Prostate gland (tissue), 2 donors: ENCODE measurements around the gene KCNQ5. TPM values are rescaled to one million over a fixed set of nuclear protein-coding genes. Genes with fewer than 3 reads are reported as not detected.

Experiments used
- DNase-seq: peaks from one replicate; pipeline ENCODE4 v3.0.0-alpha.2; 2019; ENCODE audit warnings: low spot score
- H3K27ac ChIP-seq, 2 donors: fragments of 200-600 bp; sonication (generic); 2 replicates each; pipeline ENCODE4 v1.5.1; 2017 to 2019
- H3K27me3 ChIP-seq: fragments of 200-600 bp; sonication (generic); replicated peaks from 2 replicates; pipeline ENCODE4 v1.5.1; 2019; ENCODE audit not compliant: insufficient read depth
- H3K36me3 ChIP-seq, 2 donors: fragments of 200-600 bp; sonication (generic); 1 replicate in 1 of 2; 2 replicates in 1 of 2; pipeline versions ENCODE4 v1.5.1 to v1.8.1; 2017 to 2019
- H3K4me1 ChIP-seq: fragments of 200-600 bp; sonication (generic); replicated peaks from 2 replicates; pipeline ENCODE4 v1.5.1; 2019
- H3K4me3 ChIP-seq, 2 donors: fragments of 200-600 bp; sonication (generic); 2 replicates each; pipeline ENCODE4 v1.5.1; 2017 to 2019
- H3K9me3 ChIP-seq: fragments of 200-600 bp; sonication (generic); 2 replicates; pipeline ENCODE4 v1.5.1; 2017
- POLR2A ChIP-seq: fragments of 450-650 bp; IDR thresholded peaks from one replicate; pipeline ENCODE4 v1.6.1; 2016; ENCODE audit warnings: antibody characterized with exemption, mild to moderate bottlenecking
- POLR2AphosphoS5 ChIP-seq: sonication (generic); formaldehyde crosslinking; IDR thresholded peaks from one replicate; pipeline ENCODE4 v1.6.1; 2017; ENCODE audit warnings: antibody characterized with exemption
- WGBS: methylation state at CpG from one replicate; pipeline ENCODE4 v1.1.5; 2018; 5-methylcytosine and 5-hydroxymethylcytosine counted together
- intact Hi-C: fragments of 100-400 bp; cut with DNase I; formaldehyde crosslinking; loops from one replicate; pipeline ENCODE4 v1.14.2; 2022
- total RNA-seq, 2 donors: library from RNA; depleted of rRNA; stranded (reverse); fragments of >200 nt; gene quantifications; one replicate each; pipeline ENCODE4 v1.1.0, GENCODE V29; 2016
- TF ChIP-seq, protein P1 (sequence below), 4 experiments: fragments of 200-600 bp in 2 of 4; fragments of 450-650 bp in 2 of 4; sonication (generic) in 2 of 4; IDR thresholded peaks; 1 replicate in 3 of 4; 2 replicates in 1 of 4; pipeline ENCODE4 v1.5.1; 2016 to 2019; ENCODE audit warnings: antibody characterized with exemption in 4 of 4, mild to moderate bottlenecking in 2 of 4, moderate library complexity in 2 of 4

The KCNQ5 gene
- total RNA-seq, 2 donors from 2014 or later = 3.6 to 4.1 TPM

DNA sequence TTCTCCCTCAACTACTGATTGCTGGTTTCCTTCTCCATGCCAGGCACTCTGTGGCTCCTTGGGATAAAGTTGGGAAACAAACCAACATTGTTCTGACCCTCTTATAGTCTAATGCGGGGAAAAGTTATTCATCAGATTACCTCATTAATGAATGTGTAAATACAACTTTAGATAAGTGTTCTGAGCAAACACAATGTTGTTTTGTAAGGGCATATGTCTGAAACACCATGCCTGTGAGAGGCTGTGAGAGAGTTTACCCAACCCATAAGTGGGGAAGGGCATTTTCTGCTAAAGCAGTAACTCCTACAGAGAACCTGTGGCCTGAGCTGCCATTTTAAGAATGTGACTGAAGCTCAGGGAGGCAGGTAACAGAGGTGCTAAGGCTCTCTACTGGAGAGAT, 319.9 kb downstream of the KCNQ5 start:
- Histone ChIP-seq H3K36me3 (no peaks in the 10 kb centered on the region), H3K4me3 (no peak overlapping the region), H3K9me3 (no peaks in the 10 kb centered on the region), H3K4me1 (no peaks in the 10 kb centered on the region), H3K27ac (no peak overlapping the region), H3K27me3 (no peaks in the 10 kb centered on the region)
- WGBS = 59% methylated on average over 1 of the region's 1 CpG
- DNase-seq = no peak
- TF ChIP-seq, protein P1, sequence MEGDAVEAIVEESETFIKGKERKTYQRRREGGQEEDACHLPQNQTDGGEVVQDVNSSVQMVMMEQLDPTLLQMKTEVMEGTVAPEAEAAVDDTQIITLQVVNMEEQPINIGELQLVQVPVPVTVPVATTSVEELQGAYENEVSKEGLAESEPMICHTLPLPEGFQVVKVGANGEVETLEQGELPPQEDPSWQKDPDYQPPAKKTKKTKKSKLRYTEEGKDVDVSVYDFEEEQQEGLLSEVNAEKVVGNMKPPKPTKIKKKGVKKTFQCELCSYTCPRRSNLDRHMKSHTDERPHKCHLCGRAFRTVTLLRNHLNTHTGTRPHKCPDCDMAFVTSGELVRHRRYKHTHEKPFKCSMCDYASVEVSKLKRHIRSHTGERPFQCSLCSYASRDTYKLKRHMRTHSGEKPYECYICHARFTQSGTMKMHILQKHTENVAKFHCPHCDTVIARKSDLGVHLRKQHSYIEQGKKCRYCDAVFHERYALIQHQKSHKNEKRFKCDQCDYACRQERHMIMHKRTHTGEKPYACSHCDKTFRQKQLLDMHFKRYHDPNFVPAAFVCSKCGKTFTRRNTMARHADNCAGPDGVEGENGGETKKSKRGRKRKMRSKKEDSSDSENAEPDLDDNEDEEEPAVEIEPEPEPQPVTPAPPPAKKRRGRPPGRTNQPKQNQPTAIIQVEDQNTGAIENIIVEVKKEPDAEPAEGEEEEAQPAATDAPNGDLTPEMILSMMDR (IDR thresholded peaks at IDR 0.05) = no peak
- no peak for TF ChIP-seq POLR2A
- intact Hi-C loops = no loop called here

DNA sequence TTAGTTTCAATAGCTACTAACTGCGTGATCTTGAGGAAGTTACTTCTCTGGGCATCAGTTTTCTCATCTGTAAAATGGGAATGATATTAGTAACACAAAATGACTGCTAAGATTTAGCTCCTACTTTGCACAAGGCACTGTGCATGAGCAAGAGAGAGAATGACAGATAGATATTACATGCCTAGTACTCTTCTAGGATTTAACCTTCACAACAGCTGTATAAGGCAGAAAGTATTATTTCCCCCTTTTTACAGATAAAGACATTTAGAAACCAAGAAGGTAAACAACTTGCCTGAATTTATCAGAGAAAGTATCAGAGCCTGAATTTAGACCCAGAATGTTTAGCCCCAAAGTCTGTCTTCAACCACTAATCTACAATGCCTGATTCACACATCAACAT, 321.8 kb downstream of the KCNQ5 start:
- Histone ChIP-seq H3K9me3 (no peaks in the 10 kb centered on the region), H3K4me1 (no peaks in the 10 kb centered on the region), H3K4me3 (no peak overlapping the region), H3K27me3 (no peaks in the 10 kb centered on the region), H3K27ac (no peak overlapping the region), H3K36me3 (no peaks in the 10 kb centered on the region)
- TF ChIP-seq POLR2AphosphoS5 = no peak
- no peak for TF ChIP-seq POLR2A
- TF ChIP-seq, protein P1 (IDR thresholded peaks at IDR 0.05) = no peak
- intact Hi-C loops = no loop called here
- WGBS = 97% methylated on average over 1 of the region's 1 CpG
- DNase-seq = no peak

DNA sequence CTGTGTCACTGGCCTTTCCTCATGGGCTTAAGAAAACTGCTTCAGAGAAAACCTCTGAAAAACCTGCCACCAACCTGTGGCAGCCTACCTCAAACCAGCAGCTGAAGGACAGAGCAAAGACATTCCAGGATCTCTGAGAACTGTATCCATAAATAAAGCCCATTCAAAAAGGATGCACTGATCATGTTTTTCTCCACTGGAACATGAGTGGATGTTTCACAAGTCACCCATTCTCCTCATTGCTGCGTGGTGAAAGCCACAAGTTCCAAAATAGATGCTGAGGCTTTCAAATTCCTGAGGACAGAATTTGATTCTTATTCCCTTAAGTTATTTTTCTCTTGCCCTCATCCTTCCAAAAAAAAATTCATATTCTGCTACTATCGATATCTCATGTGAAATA, 322.8 kb downstream of the KCNQ5 start:
- H3K27ac ChIP-seq = no peak overlapping the region
- TF ChIP-seq, protein P1 (IDR thresholded peaks at IDR 0.05) = no peak
- TF ChIP-seq POLR2AphosphoS5 (no peak), POLR2A (no peak)
- intact Hi-C loops = no loop called here
- DNase-seq = no peak
- H3K27me3 ChIP-seq = no peaks in the 10 kb centered on the region
- 82% methylated on average over 2 of the region's 2 CpGs for WGBS
- no peaks in the 10 kb centered on the region for H3K4me1 ChIP-seq
- no peak overlapping the region for H3K4me3 ChIP-seq
- no peaks in the 10 kb centered on the region for H3K36me3 ChIP-seq
- no peaks in the 10 kb centered on the region for H3K9me3 ChIP-seq

DNA sequence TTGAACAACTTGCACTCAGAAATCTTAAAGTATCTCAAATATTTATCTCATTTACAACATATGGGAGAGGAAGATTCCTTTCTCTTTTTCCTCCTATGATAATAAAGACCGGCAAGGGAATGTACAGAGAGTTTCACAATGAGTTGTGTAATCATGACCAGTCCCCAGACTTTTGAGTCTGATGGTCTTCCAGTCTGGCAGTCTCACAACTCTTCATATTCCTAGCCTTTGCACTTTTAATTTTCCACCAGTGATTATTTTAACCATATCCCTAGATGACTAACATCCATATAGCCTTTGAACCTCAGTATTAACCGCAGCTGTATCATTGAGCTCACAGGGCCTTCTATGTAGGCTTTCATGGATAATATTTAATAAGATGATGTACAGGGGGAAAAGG, 324.9 kb downstream of the KCNQ5 start:
- TF ChIP-seq POLR2A (no peak), POLR2AphosphoS5 (no peak)
- TF ChIP-seq, protein P1 (IDR thresholded peaks at IDR 0.05) = no peak
- 86% methylated on average over 2 of the region's 2 CpGs for WGBS
- H3K27ac ChIP-seq = no peak overlapping the region
- no peak overlapping the region for H3K4me3 ChIP-seq
- no peaks in the 10 kb centered on the region for H3K9me3 ChIP-seq
- no peaks in the 10 kb centered on the region for H3K36me3 ChIP-seq
- DNase-seq = no peak
- intact Hi-C loops = no loop called here
- H3K4me1 ChIP-seq = no peaks in the 10 kb centered on the region
- H3K27me3 ChIP-seq = no peaks in the 10 kb centered on the region

DNA sequence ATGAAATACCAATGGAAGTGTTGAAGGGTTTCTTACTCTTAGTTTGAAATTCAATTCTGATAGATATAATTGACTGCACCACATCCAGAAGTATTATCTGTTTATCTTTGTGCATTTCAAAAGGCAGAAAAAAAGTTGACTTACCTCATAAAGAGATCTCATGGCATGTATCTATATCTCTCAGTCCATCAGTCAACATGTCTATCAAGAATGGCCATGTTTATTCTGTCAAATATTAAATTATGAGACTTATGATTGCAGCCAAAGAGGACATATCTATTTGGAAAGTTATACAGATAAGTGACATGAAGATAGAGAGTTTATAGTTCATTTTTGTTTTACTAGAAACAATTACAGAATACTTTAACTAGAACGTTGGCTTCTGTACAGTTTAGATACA, 325.7 kb downstream of the KCNQ5 start:
- WGBS = 28% methylated on average over 1 of the region's 1 CpG

More for the DNA sequence above, 325.7 kb downstream of the KCNQ5 start:
- no peak overlapping the region for H3K4me3 ChIP-seq
- no peak for DNase-seq
- no peaks in the 10 kb centered on the region for H3K27me3 ChIP-seq
- H3K36me3 ChIP-seq = no peaks in the 10 kb centered on the region
- TF ChIP-seq POLR2A = no peak
- no peak for TF ChIP-seq POLR2AphosphoS5
- TF ChIP-seq, protein P1 (IDR thresholded peaks at IDR 0.05) = no peak
- no peaks in the 10 kb centered on the region for H3K9me3 ChIP-seq
- H3K4me1 ChIP-seq = no peaks in the 10 kb centered on the region
- no peak overlapping the region for H3K27ac ChIP-seq
- intact Hi-C loops = no loop called here
